H7 (cell line): Measurements from ENCODE around the gene PAX5. TPM values are rescaled to one million over a fixed set of nuclear protein-coding genes. Genes with fewer than 3 reads are reported as not detected.
A peak's percentile ranks its signal among the peaks of the same experiment; 100 is the strongest.
"Not testable (repeated sequence)": the region's sequence is repeated elsewhere in the genome, so short reads cannot be mapped to it uniquely, and the experiment has no call there.

Experiments
- DNase-seq: peaks from one replicate; pipeline ENCODE4 v3.0.0; 2012
- H3K27me3 ChIP-seq: 2 replicates; pipeline ENCODE4 v1.6.0; 2011; ENCODE audit warnings: mild to moderate bottlenecking, low read length; ENCODE audit not compliant: control insufficient read depth, insufficient read depth
- H3K36me3 ChIP-seq: replicated peaks from 2 replicates; pipeline ENCODE4 v1.5.1; 2011; ENCODE audit warnings: low read length; ENCODE audit not compliant: control insufficient read depth, insufficient read depth
- H3K4me3 ChIP-seq: 2 replicates; pipeline ENCODE4 v1.5.1; 2011; ENCODE audit warnings: low read depth, mild to moderate bottlenecking, control low read depth, low read length, moderate library complexity; ENCODE audit not compliant: insufficient read depth
- total RNA-seq: library from RNA; depleted of rRNA; stranded (reverse); fragments of >200 nt; shearing (Covaris generic); gene quantifications from 2 replicates; pipeline ENCODE4 v1.2.3, GENCODE V29; 2014; rRNA removed

The PAX5 gene
- 1.7 and 4.7 TPM in 2 replicates for total RNA-seq

- Histone ChIP-seq H3K4me3 (peak within 1 kb of the TSS; percentile 42), H3K27me3 (peaks cover 100% of the 10 kb centered on the region), H3K36me3 (no peaks in the 10 kb centered on the region)
- DNase-seq = peak; percentile 37
These were observed at the start of gene PAX5 for GRCh38 chr9:37033682-37034304. Gene PAX5, minus strand, starts transcription at chr9:37034268. Its CDS starts 237 bp downstream, at chr9:37034031.

GRCh38 chr9:37083654-37084053 lies 49.6 kb upstream of the PAX5 start:
- H3K27me3 ChIP-seq = no peaks in the 10 kb centered on the region
- no peak for DNase-seq
- H3K36me3 ChIP-seq = peaks cover 7% of the 10 kb centered on the region
- no peak overlapping the region for H3K4me3 ChIP-seq

GRCh38 chr9:37082214-37082765 lies 48.2 kb upstream of the PAX5 start:
- peaks cover 5% of the 10 kb centered on the region for H3K36me3 ChIP-seq
- H3K4me3 ChIP-seq = no peak overlapping the region
- DNase-seq = no peak

GRCh38 chr9:37081507-37081906 lies 47.4 kb upstream of the PAX5 start:
- DNase-seq, H3K27me3 ChIP-seq, H3K4me3 ChIP-seq: not testable (repeated sequence)

More at GRCh38 chr9:37082214-37082765, 48.2 kb upstream of the PAX5 start:
- no peaks in the 10 kb centered on the region for H3K27me3 ChIP-seq

GRCh38 chr9:37080165-37080628 lies 46.1 kb upstream of the PAX5 start:
- H3K36me3 ChIP-seq, H3K27me3 ChIP-seq, DNase-seq: not testable (repeated sequence)
- H3K4me3 ChIP-seq = peak overlapping the region; percentile 89

More at GRCh38 chr9:37081507-37081906, 47.4 kb upstream of the PAX5 start:
- H3K36me3 ChIP-seq = not testable (repeated sequence)

GRCh38 chr9:37079370-37080164 lies 45.5 kb upstream of the PAX5 start:
- DNase-seq = peak; percentile 89
- Histone ChIP-seq H3K36me3 (no peaks in the 10 kb centered on the region), H3K4me3 (peak overlapping the region; percentile 89), H3K27me3 (no peaks in the 10 kb centered on the region)

- not testable (repeated sequence) for H3K27me3 ChIP-seq, H3K4me3 ChIP-seq, DNase-seq, H3K36me3 ChIP-seq
These were observed 40.7 kb upstream of the PAX5 start for GRCh38 chr9:37074790-37075189.

GRCh38 chr9:37066139-37066725 lies 32.2 kb upstream of the PAX5 start:
- DNase-seq = no peak
- H3K4me3 ChIP-seq = no peak overlapping the region
- no peaks in the 10 kb centered on the region for H3K36me3 ChIP-seq
- H3K27me3 ChIP-seq = no peaks in the 10 kb centered on the region; the same call in 1 of the 2 replicates

GRCh38 chr9:37062336-37062735 lies 28.3 kb upstream of the PAX5 start:
- no peaks in the 10 kb centered on the region; the same call in 1 of the 2 replicates for H3K27me3 ChIP-seq
- DNase-seq = no peak
- H3K4me3 ChIP-seq = no peak overlapping the region
- no peaks in the 10 kb centered on the region for H3K36me3 ChIP-seq

GRCh38 chr9:37061768-37062167 lies 27.7 kb upstream of the PAX5 start:
- DNase-seq = no peak
- Histone ChIP-seq H3K4me3 (no peak overlapping the region), H3K27me3 (no peaks in the 10 kb centered on the region; the same call in 1 of the 2 replicates)

GRCh38 chr9:37060833-37061232 lies 26.8 kb upstream of the PAX5 start:
- DNase-seq = no peak
- no peaks in the 10 kb centered on the region; the same call in 1 of the 2 replicates for H3K27me3 ChIP-seq
- H3K4me3 ChIP-seq = no peak overlapping the region
- H3K36me3 ChIP-seq = no peaks in the 10 kb centered on the region

More at GRCh38 chr9:37061768-37062167, 27.7 kb upstream of the PAX5 start:
- no peaks in the 10 kb centered on the region for H3K36me3 ChIP-seq

- no peak for DNase-seq
- Histone ChIP-seq H3K4me3 (no peak overlapping the region), H3K36me3 (no peaks in the 10 kb centered on the region), H3K27me3 (no peaks in the 10 kb centered on the region; the same call in 1 of the 2 replicates)
These were observed 22.2 kb upstream of the PAX5 start for GRCh38 chr9:37056046-37056920.

- not testable (repeated sequence) for H3K4me3 ChIP-seq, H3K27me3 ChIP-seq, H3K36me3 ChIP-seq, DNase-seq
These were observed 20.3 kb upstream of the PAX5 start for GRCh38 chr9:37054363-37054720.
